B cell (primary cell): ENCODE data around the gene MATN3. TPM values are rescaled to one million over a fixed set of nuclear protein-coding genes. Genes with fewer than 3 reads are reported as not detected.

Experiments used
- ATAC-seq: fragments of 200-7000 bp; cut with Tn5 transposase; one replicate; pipeline ENCODE4 v1.10.0; 2021; ENCODE audit warnings: low read depth, mild to moderate bottlenecking, moderate number of reproducible peaks, moderate library complexity
- CTCF ChIA-PET: fragments of 350-600 bp; sonication (Branson Sonifier 250); formaldehyde crosslinking; loops from one replicate; lab custom pipeline; 2021; ENCODE audit warnings: antibody characterized with exemption, inconsistent platforms; lab: Charles Lee
- POLR2A ChIA-PET: fragments of 350-600 bp; sonication (Branson Sonifier 250); formaldehyde crosslinking; loops from one replicate; lab custom pipeline; 2021; ENCODE audit warnings: antibody characterized with exemption; lab: Charles Lee
- DNase-seq: peaks from one replicate; pipeline ENCODE4 v3.0.0; 2013
- H2AFZ ChIP-seq: 2 replicates; pipeline ENCODE4 v1.6.1; 2012; ENCODE audit warnings: mild to moderate bottlenecking, low read depth, low read length; ENCODE audit not compliant: insufficient read depth, poor library complexity, severe bottlenecking
- H3K27ac ChIP-seq, 2 donors: 1 replicate in 1 of 2; 2 replicates in 1 of 2; pipeline ENCODE4 v1.5.1; 2012 to 2013; ENCODE audit warnings: low read length in 2 of 2, mild to moderate bottlenecking in 2 of 2, moderate library complexity in 1 of 2
- H3K27me3 ChIP-seq, 4 experiments: fragments of 200-600 bp in 1 of 4; sonication (generic) in 1 of 4; replicated peaks in 1 of 4; 1 replicate in 2 of 4; 2 replicates in 2 of 4; pipeline versions ENCODE4 v1.6.1 to v1.7.0; 2013 to 2016; ENCODE audit warnings: low read length in 3 of 4, mild to moderate bottlenecking in 2 of 4, mixed read lengths in 1 of 4, moderate library complexity in 1 of 4; ENCODE audit not compliant: insufficient read depth in 4 of 4, control insufficient read depth in 3 of 4; ENCODE audit errors: control extremely low read depth in 1 of 4
- H3K36me3 ChIP-seq, 2 experiments: replicated peaks in 1 of 2; 1 replicate in 1 of 2; 2 replicates in 1 of 2; pipeline versions ENCODE4 v1.6.1 to v1.7.1; 2013; ENCODE audit warnings: low read length in 1 of 2; ENCODE audit not compliant: insufficient read depth in 2 of 2, control insufficient read depth in 1 of 2; ENCODE audit errors: control extremely low read depth in 1 of 2, extremely low read depth in 1 of 2
- H3K4me1 ChIP-seq, 2 donors: fragments of 200-600 bp in 1 of 2; sonication (generic) in 1 of 2; 1 replicate in 1 of 2; 2 replicates in 1 of 2; pipeline versions ENCODE4 v1.5.1 to v1.6.1; 2013 to 2017; ENCODE audit warnings: low read length in 2 of 2; ENCODE audit not compliant: control insufficient read depth in 2 of 2, insufficient read depth in 2 of 2
- H3K4me2 ChIP-seq: replicated peaks from 2 replicates; pipeline ENCODE3; 2012; ENCODE audit warnings: mild to moderate bottlenecking, low read depth, low read length; ENCODE audit not compliant: poor library complexity, severe bottlenecking
- H3K4me3 ChIP-seq, 5 experiments: fragments of 200-600 bp in 1 of 5; sonication (generic) in 1 of 5; 1 replicate in 3 of 5; 2 replicates in 2 of 5; pipeline versions ENCODE4 v1.5.1 to v1.7.0; 2011 to 2016; ENCODE audit warnings: low read length in 4 of 5, mild to moderate bottlenecking in 4 of 5, low read depth in 2 of 5, control low read depth in 1 of 5, moderate library complexity in 1 of 5; ENCODE audit not compliant: insufficient read depth in 1 of 5; ENCODE audit errors: control extremely low read depth in 1 of 5, extremely low read depth in 1 of 5
- H3K79me2 ChIP-seq: fragments of 200-600 bp; sonication (generic); one replicate; pipeline ENCODE4 v1.6.0; 2016; ENCODE audit warnings: low read length; ENCODE audit not compliant: control insufficient read depth, insufficient read depth
- H3K9ac ChIP-seq: fragments of 200-600 bp; sonication (generic); 2 replicates; pipeline ENCODE4 v1.6.1; 2017; ENCODE audit warnings: mild to moderate bottlenecking, low read length, moderate library complexity
- H3K9me3 ChIP-seq, 3 donors: one replicate each; pipeline versions ENCODE4 v1.6.1 to v1.7.1; 2013; ENCODE audit warnings: low read length in 2 of 3; ENCODE audit not compliant: control insufficient read depth in 2 of 3, insufficient read depth in 1 of 3; ENCODE audit errors: control extremely low read depth in 1 of 3
- H4K20me1 ChIP-seq: 2 replicates; pipeline ENCODE4 v1.6.0; 2012; ENCODE audit warnings: mild to moderate bottlenecking, low read length; ENCODE audit not compliant: insufficient read depth, control insufficient read depth, poor library complexity, severe bottlenecking
- H3K27ac Mint-ChIP-seq: one replicate; pipeline ENCODE4 v1.8.0; 2021; ENCODE audit warnings: mixed read lengths
- H3K27me3 Mint-ChIP-seq: one replicate; pipeline ENCODE4 v1.8.0; 2021; ENCODE audit warnings: mixed read lengths
- H3K4me1 Mint-ChIP-seq: one replicate; pipeline ENCODE4 v1.8.0; 2021; ENCODE audit warnings: mixed read lengths
- H3K4me3 Mint-ChIP-seq: one replicate; pipeline ENCODE4 v1.8.0; 2021; ENCODE audit warnings: mixed read lengths
- H3K9me3 Mint-ChIP-seq: one replicate; pipeline ENCODE4 v1.8.0; 2022; ENCODE audit warnings: mixed read lengths; ENCODE audit not compliant: insufficient read depth
- CTCF ChIP-seq: fragments of 200-600 bp; IDR thresholded peaks from one replicate; pipeline ENCODE4 v1.8.0; 2022; ENCODE audit warnings: antibody characterized with exemption, mild to moderate bottlenecking
- EZH2 ChIP-seq: IDR thresholded peaks from 2 replicates; pipeline ENCODE4 v1.6.1; 2012; ENCODE audit warnings: borderline replicate concordance, low read depth, mild to moderate bottlenecking, moderate library complexity, low read length; ENCODE audit not compliant: insufficient read depth, poor library complexity, severe bottlenecking
- WGBS: methylation state at CpG from one replicate; pipeline ENCODE4 v1.1.5; 2013; ENCODE audit warnings: missing lambda C conversion rate; ENCODE audit not compliant: insufficient coverage; 5-methylcytosine and 5-hydroxymethylcytosine counted together
- intact Hi-C: fragments of 100-400 bp; cut with micrococcal nuclease; formaldehyde crosslinking; loops from one replicate; pipeline ENCODE4 v1.10.0; 2022
- polyA plus RNA-seq: library from polyadenylated mRNA; depleted of rRNA; stranded (reverse); fragments of >200 nt; gene quantifications from 2 replicates; pipeline ENCODE4 v1.2.3, GENCODE V29; 2012
- total RNA-seq, 2 donors: library from RNA; stranded (reverse); fragments of 120-200 nt in 1 of 2; gene quantifications; 1 replicate in 1 of 2; 2 replicates in 1 of 2; pipeline versions ENCODE4 v1.2.3 to v1.2.4, GENCODE V29; 2013 to 2022

The MATN3 gene
- total and polyA plus RNA-seq, 2 donors (not counting 1 experiment from before 2014, with no cell fraction given) = not detected

- intact Hi-C loops = loop anchor here (2.0 kb wide), 1 partner anchor 24 kb away; no protein-coding TSS in a partner anchor
- Histone ChIP-seq H3K79me2 (no peaks in the 10 kb centered on the region), H3K4me2 (peak overlapping the region; percentile 90), H4K20me1 (no peaks in the 10 kb centered on the region), H2AFZ (peak overlapping the region; percentile 80), H3K4me1 (peaks cover 11 to 18% of the 10 kb centered on the region in 2 donors), H3K4me3 (peak overlapping the region in 4 of 5 experiments; percentile 23 to 62 (median 52)), H3K27ac (no peak overlapping the region), H3K36me3 (no peaks in the 10 kb centered on the region), H3K9me3 (peaks cover 0 to 3% (median 0%) of the 10 kb centered on the region in 3 donors), H3K9ac (peak overlapping the region; percentile 63), H3K27me3 (peaks cover 0 to 33% (median 23%) of the 10 kb centered on the region in 4 experiments)
- ChIA-PET POLR2A (no interaction called here), CTCF (interaction anchor here (0.8 to 4.4 kb wide), 11 partner anchors 10 to 86 kb away, joined by 3 to 73 read pairs (median 11); no protein-coding TSS in a partner anchor)
- peaks cover 11% of the 10 kb centered on the region for H3K4me1 Mint-ChIP-seq
- ATAC-seq (no peak), DNase-seq (no peak)
- peak overlapping the region; percentile 83 for H3K4me3 Mint-ChIP-seq
- H3K9me3 Mint-ChIP-seq = no peaks in the 10 kb centered on the region
- H3K27me3 Mint-ChIP-seq = peaks cover 52% of the 10 kb centered on the region
- no peak for TF ChIP-seq CTCF
- no peak for TF ChIP-seq EZH2
- no peak overlapping the region for H3K27ac Mint-ChIP-seq
- 28% methylated on average over 10 of the region's 15 CpGs for WGBS
Measured at GRCh38 chr2:20013126-20013849, 820 bp upstream of the MATN3 start.

- Mint-ChIP-seq H3K4me1 (peaks cover 11% of the 10 kb centered on the region), H3K27ac (no peak overlapping the region), H3K9me3 (no peaks in the 10 kb centered on the region), H3K4me3 (peak overlapping the region; percentile 83), H3K27me3 (peaks cover 57% of the 10 kb centered on the region)
- POLR2A ChIA-PET = no interaction called here
- DNase-seq (no peak), ATAC-seq (no peak)
- H4K20me1 ChIP-seq = no peaks in the 10 kb centered on the region
- H3K4me2 ChIP-seq = peak overlapping the region; percentile 90
- no peak overlapping the region for H3K27ac ChIP-seq
- no peaks in the 10 kb centered on the region for H3K79me2 ChIP-seq
- TF ChIP-seq CTCF (no peak), EZH2 (no peak)
- intact Hi-C loops = loop anchor here (2.0 kb wide), 1 partner anchor 23 kb away; no protein-coding TSS in a partner anchor
- peak overlapping the region in 2 of 5 experiments; percentile 21 to 62 for H3K4me3 ChIP-seq
- 42% methylated on average over 4 of the region's 4 CpGs for WGBS
- peaks cover 0 to 3% (median 0%) of the 10 kb centered on the region in 3 donors for H3K9me3 ChIP-seq
- H3K27me3 ChIP-seq = peaks cover 0 to 33% (median 23%) of the 10 kb centered on the region in 4 experiments
- H3K36me3 ChIP-seq = no peaks in the 10 kb centered on the region
- peak overlapping the region; percentile 63 for H3K9ac ChIP-seq
- H3K4me1 ChIP-seq = peaks cover 11 to 18% of the 10 kb centered on the region in 2 donors
- CTCF ChIA-PET = interaction anchor here (1.2 to 1.4 kb wide), 2 partner anchors 84 to 109 kb away, joined by 3 read pairs; no protein-coding TSS in a partner anchor
- H2AFZ ChIP-seq = peak overlapping the region; percentile 80
Measured at GRCh38 chr2:20012032-20012281, 511 bp downstream of the MATN3 start.
